SU-DHL-6 (cell line): ENCODE data around the gene CLK4.

ENCODE experiments used
- H2AFZ ChIP-seq: fragments of 200-600 bp; sonication (generic); 2 replicates; pipeline ENCODE4 v1.6.1; 2014; ENCODE audit warnings: low read depth, mild to moderate bottlenecking, moderate library complexity, mixed read lengths, antibody characterized with exemption, low read length; ENCODE audit not compliant: severe bottlenecking
- H3F3A ChIP-seq: fragments of 200-600 bp; shearing (Covaris generic); 2 replicates; pipeline ENCODE4 v1.6.0; 2016; ENCODE audit warnings: antibody characterized with exemption, mild to moderate bottlenecking; ENCODE audit not compliant: insufficient read depth
- H3K27ac ChIP-seq: fragments of 200-600 bp; sonication (generic); 2 replicates; pipeline ENCODE4 v1.5.1; 2016; ENCODE audit warnings: low read depth, mild to moderate bottlenecking, low read length, moderate library complexity, mixed read lengths
- H3K27me3 ChIP-seq: fragments of 200-600 bp; sonication (generic), shearing (Covaris generic); 2 replicates; pipeline ENCODE4 v1.6.0; 2014; ENCODE audit warnings: mild to moderate bottlenecking, low read length
- H3K36me3 ChIP-seq: fragments of 200-600 bp; sonication (generic); 2 replicates; pipeline ENCODE4 v1.6.1; 2014; ENCODE audit warnings: mild to moderate bottlenecking, low read length, mixed read lengths
- H3K4me2 ChIP-seq: fragments of 300-600, 200-600 bp; shearing (Covaris generic), sonication (generic); 2 replicates; pipeline ENCODE4 v1.6.0; 2014; ENCODE audit warnings: low read length, low read depth, mild to moderate bottlenecking; ENCODE audit not compliant: poor library complexity, severe bottlenecking
- H3K4me3 ChIP-seq: fragments of 200-600 bp; sonication (generic); 2 replicates; pipeline ENCODE4 v1.5.1; 2014; ENCODE audit warnings: antibody characterized with exemption, low read length, mild to moderate bottlenecking, mixed read lengths; ENCODE audit not compliant: insufficient read depth, poor library complexity, severe bottlenecking
- H3K79me2 ChIP-seq: fragments of 200-600 bp; sonication (generic); 2 replicates; pipeline ENCODE4 v1.6.1; 2014; ENCODE audit warnings: mild to moderate bottlenecking, low read length, moderate library complexity; ENCODE audit not compliant: insufficient read depth
- H3K9ac ChIP-seq: fragments of 200-600 bp; sonication (generic); 2 replicates; pipeline ENCODE4 v1.7.0; 2014; ENCODE audit warnings: mild to moderate bottlenecking, low read length
- H3K9me2 ChIP-seq: fragments of 200-600 bp; sonication (generic); replicated peaks from 2 replicates; pipeline ENCODE4 v1.6.1; 2014; ENCODE audit warnings: low read length; ENCODE audit not compliant: insufficient read depth
- H3K9me3 ChIP-seq: fragments of 200-600 bp; sonication (generic); 2 replicates; pipeline ENCODE4 v1.6.1; 2014; ENCODE audit warnings: low read length, mixed read lengths; ENCODE audit not compliant: insufficient read depth
- H4K20me1 ChIP-seq: fragments of 200-600 bp; sonication (generic); 2 replicates; pipeline ENCODE4 v1.6.1; 2014; ENCODE audit warnings: low read depth, mild to moderate bottlenecking, antibody characterized with exemption, low read length, moderate library complexity, mixed read lengths
- CTCF ChIP-seq: fragments of 200-600 bp; sonication (generic); IDR thresholded peaks from one replicate; pipeline ENCODE4 v1.5.1; 2017; ENCODE audit warnings: antibody characterized with exemption, mild to moderate bottlenecking, low read length, moderate library complexity; ENCODE audit not compliant: insufficient read depth, poor library complexity, severe bottlenecking
- EZH2phosphoT487 ChIP-seq: fragments of 200-600 bp; sonication (generic), shearing (Covaris generic); conservative IDR thresholded peaks from 2 replicates; pipeline ENCODE4 v1.6.1; 2018; ENCODE audit warnings: mild to moderate bottlenecking, antibody characterized with exemption, low read length, moderate library complexity, mixed read lengths

The CLK4 gene

GRCh38 chr5:178590924-178591423, 35.9 kb downstream of the CLK4 start:
- Histone ChIP-seq H3K27ac (no peak overlapping the region), H3F3A (no peaks in the 10 kb centered on the region), H3K9ac (no peak overlapping the region), H3K9me2 (no peaks in the 10 kb centered on the region), H3K4me2 (no peak overlapping the region), H3K9me3 (peaks cover 18% of the 10 kb centered on the region; the same call in 1 of the 2 replicates), H4K20me1 (no peaks in the 10 kb centered on the region), H3K36me3 (peaks cover 10% of the 10 kb centered on the region), H2AFZ (no peak overlapping the region), H3K4me3 (no peak overlapping the region), H3K79me2 (no peaks in the 10 kb centered on the region), H3K27me3 (no peaks in the 10 kb centered on the region)
- no peak for TF ChIP-seq EZH2phosphoT487
- TF ChIP-seq CTCF = no peak

- no peak within 1 kb of the TSS for H3K4me3 ChIP-seq
- no peaks in the 10 kb centered on the region for H3K79me2 ChIP-seq
- TF ChIP-seq EZH2phosphoT487 = no peak
- TF ChIP-seq CTCF = no peak
- no peaks in the 10 kb centered on the region for H3K9me2 ChIP-seq
- H3K27me3 ChIP-seq = no peaks in the 10 kb centered on the region
- no peak within 1 kb of the TSS for H3K4me2 ChIP-seq
- H4K20me1 ChIP-seq = no peaks in the 10 kb centered on the region
- no peak within 1 kb of the TSS for H3K9ac ChIP-seq
- H3K9me3 ChIP-seq = peaks cover 13% of the 10 kb centered on the region; the same call in 1 of the 2 replicates
- H3F3A ChIP-seq = no peaks in the 10 kb centered on the region
- H2AFZ ChIP-seq = no peak within 1 kb of the TSS
- no peak within 1 kb of the TSS for H3K27ac ChIP-seq
- peaks cover 5% of the 10 kb centered on the region; the same call in 1 of the 2 replicates for H3K36me3 ChIP-seq
Measured at GRCh38 chr5:178590141-178590923, 36.5 kb downstream of the CLK4 start, which contains the start of gene COL23A1. TSS of gene COL23A1 (minus strand) at chr5:178590393.

- Histone ChIP-seq H3F3A (no peaks in the 10 kb centered on the region), H3K79me2 (no peaks in the 10 kb centered on the region), H3K4me3 (no peak overlapping the region), H3K9ac (no peak overlapping the region), H3K9me2 (no peaks in the 10 kb centered on the region), H2AFZ (no peak overlapping the region), H3K36me3 (peaks cover under 1% of the 10 kb centered on the region; the same call in 1 of the 2 replicates), H3K27ac (no peak overlapping the region), H4K20me1 (no peaks in the 10 kb centered on the region), H3K9me3 (peaks cover 4% of the 10 kb centered on the region; the same call in 1 of the 2 replicates), H3K4me2 (no peak overlapping the region), H3K27me3 (no peaks in the 10 kb centered on the region)
- TF ChIP-seq CTCF = no peak
- no peak for TF ChIP-seq EZH2phosphoT487
Measured at GRCh38 chr5:178589180-178590140, 37.4 kb downstream of the CLK4 start.
